ENCODE measurements around the gene DNHD1. TPM values are rescaled to one million over a fixed set of nuclear protein-coding genes. Genes with fewer than 3 reads are reported as not detected.
"Not testable (repeated sequence)": the region's sequence is repeated elsewhere in the genome, so short reads cannot be mapped to it uniquely, and the experiment has no call there.

The DNHD1 gene
- polyA plus RNA-seq, 1 donor = 13.3 TPM

DNA sequence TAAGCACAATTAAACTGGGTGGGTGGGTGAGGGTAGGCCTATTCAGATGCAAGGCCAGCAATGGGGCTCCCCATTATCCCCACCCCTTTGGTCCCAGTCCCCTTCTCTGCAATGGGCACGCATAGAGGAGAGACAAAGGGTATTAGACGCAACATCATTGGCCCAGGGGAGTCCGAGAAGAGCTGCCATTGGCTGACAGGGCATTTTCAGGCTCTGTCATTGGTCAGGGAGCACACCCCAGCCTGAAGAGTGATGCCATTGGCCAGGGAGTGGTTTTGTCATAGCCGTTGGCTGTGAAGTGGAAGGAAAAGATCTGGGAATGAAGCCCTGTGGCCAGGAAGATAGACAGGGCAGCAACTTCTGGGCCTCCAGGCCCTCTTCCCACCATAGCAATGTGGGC, 20.5 kb upstream of the DNHD1 start:
- DNase-seq = no peak

- no peak for DNase-seq
Observed at GRCh38 chr11:6480299-6480914, 16.7 kb upstream of the DNHD1 start.

DNA sequence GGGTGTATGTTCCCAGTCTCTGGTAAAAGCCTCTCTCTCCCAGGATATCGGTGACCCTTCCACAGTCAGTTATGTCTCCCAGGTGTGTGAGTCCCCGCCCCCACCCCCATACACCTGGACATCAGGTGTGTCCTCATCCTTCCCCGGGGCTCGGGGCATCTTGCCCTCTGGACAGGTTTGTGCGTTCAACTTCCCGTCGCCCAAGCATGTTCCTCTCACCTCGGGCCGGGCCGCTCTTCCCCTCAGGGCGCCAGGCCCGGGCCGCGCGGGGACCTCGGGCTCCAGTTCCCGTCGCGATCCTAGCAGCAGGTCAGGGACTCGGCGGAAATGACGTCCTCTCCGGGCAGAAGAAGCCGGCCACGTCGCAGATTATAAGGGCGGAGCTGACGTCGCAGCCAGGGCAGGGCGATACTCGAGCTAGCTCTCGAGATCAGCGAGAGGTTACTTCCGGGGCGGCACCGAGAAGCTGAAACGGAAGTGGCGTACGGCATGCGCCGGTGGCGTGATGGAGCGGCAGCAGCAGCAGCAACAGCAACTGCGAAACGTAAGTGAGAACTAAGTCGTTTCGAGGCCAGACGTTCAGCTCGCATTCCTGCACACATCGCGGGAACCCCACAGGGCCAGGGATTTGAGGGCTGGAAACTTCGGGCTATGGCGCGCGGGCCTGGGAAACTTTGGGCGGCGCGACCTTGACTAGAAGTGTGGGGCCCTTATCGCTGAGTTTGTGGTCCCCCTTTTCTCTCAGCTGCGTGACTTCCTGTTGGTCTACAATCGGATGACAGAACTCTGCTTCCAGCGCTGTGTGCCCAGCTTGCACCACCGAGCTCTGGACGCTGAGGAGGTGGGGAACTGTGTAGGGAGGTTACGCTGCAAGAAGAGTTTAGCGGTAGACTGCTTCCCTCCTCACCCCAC, 15.8 kb upstream of the DNHD1 start, which contains the start of the genes ARFIP2 and TIMM10B:
Gene ARFIP2 (minus strand): TSS at position 320 of the 912 bp plus-strand sequence. CDS start 910 bp downstream, outside the sequence.
Gene TIMM10B (plus strand): TSS at position 490 of the 912 bp plus-strand sequence. CDS start 16 bp downstream, at position 506.
- peak; percentile 95 for DNase-seq

GRCh38 chr11:6481924-6482275, 15.2 kb upstream of the DNHD1 start:
- DNase-seq = no peak

DNA sequence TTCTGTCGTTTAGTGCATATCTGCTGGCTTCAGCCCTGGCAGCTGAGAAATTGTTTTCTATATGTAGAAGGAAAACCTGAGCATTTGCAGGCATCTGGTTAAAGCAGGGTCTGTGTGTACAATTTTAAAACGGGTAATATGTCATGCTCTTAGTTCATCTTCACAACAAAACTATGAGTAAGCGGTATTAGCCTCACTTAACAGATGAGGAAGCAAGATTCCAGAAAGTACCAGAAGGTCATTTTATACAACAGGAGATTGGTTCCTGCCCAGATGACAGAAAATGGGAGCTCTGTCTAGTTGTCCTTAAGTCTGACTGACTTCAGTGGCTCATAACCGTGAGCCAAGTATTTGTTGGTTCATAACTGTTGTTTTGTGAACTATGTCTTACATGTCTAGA, 14.6 kb upstream of the DNHD1 start:
- DNase-seq = no peak

- no peak for DNase-seq
Observed at GRCh38 chr11:6483015-6483414, 14.1 kb upstream of the DNHD1 start.

DNA sequence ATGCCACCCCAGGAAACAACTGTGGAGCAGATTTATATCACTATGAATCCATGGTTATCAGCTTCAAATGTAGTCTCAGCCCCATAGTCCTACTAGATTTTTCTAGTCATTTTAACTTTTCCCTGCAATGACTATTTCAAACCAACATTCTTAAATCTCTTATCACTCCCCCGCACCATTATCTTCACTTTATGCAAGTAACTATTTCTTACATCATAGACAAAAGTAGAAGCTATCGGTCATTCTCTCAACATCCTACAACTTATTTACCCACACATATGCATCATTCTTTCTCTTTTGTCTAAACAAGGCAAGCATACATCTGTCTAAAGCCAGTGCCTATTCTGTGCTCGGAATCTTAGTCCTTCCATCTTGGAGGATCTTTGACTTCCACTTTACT, 11.4 kb upstream of the DNHD1 start:
- no peak for DNase-seq

- no peak for DNase-seq
Observed at GRCh38 chr11:6486256-6486655, 10.8 kb upstream of the DNHD1 start.

GRCh38 chr11:6486938-6487337, 10.1 kb upstream of the DNHD1 start:
- no peak for DNase-seq

GRCh38 chr11:6488342-6488741, 8.7 kb upstream of the DNHD1 start:
- no peak for DNase-seq

DNA sequence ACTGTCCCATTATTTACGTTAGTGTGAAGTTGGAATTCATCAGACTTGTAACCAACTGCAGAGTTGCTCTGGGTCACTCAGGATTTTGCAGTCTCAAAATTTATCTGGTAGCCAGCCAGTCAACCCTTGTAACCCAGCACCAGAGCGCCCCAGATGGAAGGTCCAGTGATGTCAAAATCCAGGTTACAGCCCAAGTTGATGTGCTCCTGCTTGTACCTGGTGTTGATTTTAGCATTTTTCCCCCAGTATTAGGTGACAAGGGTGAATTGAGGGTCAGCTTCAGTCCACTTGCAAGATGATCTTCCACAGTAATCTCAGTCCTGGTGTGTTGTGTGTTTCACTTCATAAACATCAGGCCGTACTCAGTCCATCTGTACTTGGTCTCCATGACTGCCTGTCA, 8.3 kb upstream of the DNHD1 start:
- no peak for DNase-seq

DNA sequence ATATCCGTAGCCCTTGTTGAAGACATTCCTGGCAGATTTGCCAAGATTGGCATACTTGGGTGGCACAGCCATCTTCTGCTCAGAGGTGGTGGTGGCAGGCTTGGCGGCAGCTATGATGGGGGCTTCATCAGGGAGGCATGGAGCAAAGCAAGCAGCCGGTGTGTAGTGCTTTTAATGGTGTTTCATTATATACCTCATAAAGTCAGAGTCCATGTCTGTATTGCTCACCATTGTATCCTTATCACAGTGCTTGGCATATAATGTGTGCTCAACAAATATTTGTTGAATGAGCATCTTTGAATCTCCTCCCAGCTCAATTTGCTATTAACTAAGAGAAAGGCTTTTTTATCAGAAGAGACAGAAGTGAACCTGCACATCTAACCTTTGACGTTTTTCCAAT, 7.8 kb upstream of the DNHD1 start:
- DNase-seq = no peak

DNA sequence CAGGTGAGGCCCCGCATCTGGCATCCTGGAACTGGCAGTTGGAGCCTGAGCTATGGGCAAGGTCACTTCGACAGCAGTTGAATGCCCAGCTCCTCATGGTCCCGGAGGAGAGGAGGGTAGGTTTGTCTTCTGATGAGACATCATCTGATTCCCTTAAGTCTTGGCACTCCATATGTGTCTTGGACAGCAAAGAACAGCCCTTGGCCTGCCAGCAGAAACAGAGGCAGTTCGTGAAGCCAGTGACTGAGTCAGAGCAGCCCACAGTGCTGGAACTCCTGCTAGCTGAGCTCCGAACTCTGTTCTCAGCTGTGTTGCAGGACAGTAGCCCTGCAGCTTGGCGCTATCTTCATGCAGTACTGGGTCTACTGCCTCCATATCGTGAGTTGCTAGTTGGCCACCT, 1.0 kb downstream of the DNHD1 start:
- no peak for DNase-seq

- no peak for DNase-seq
Observed at GRCh38 chr11:6498544-6498943, 1.5 kb downstream of the DNHD1 start.

GRCh38 chr11:6502382-6502781, 5.3 kb downstream of the DNHD1 start:
- DNase-seq = no peak

GRCh38 chr11:6504166-6504565, 7.1 kb downstream of the DNHD1 start:
- no peak for DNase-seq

GRCh38 chr11:6505577-6506240, 8.6 kb downstream of the DNHD1 start:
- peak; percentile 51 for DNase-seq

GRCh38 chr11:6516865-6517264, 19.8 kb downstream of the DNHD1 start:
- no peak for DNase-seq

DNA sequence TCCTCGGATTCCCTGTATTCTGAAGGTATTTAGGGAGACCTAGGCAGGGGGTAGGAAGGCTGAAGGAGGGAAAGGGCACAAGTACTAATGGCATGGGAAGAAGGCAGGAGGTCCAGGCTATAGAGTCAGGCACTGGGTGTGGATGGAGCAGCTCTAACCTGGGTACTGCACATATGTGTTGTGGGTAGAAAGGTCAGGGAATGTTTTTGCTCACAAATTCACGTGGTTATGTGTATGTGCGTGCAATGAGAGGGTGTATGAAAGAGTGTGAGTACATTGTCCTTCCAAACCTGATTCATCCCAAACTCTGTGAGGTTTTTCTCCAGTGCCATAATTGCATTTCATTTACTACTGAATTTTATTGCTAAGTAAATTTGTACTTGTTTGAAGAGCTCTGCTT, 23.2 kb downstream of the DNHD1 start:
- DNase-seq = no peak

DNA sequence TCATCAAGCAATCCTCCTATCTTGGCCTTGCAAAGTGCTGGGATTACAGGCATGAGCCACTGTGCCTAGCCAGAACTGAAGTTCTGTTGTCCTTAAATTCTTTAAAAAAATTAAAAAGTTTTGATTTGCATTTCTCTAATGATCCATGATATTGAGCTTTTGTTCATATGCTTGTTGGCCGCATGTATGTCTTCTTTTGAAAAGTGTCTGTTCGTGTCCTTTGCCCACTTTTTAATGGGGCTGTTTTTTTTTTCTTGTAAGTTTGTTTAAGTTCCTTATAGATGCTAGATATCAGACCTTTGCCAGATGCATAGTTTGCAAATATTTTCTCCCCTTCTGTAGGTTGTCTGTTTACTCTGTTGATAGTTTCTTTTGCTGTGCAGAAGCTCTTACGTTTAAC, 24.9 kb downstream of the DNHD1 start:
- not testable (repeated sequence) for DNase-seq

DNA sequence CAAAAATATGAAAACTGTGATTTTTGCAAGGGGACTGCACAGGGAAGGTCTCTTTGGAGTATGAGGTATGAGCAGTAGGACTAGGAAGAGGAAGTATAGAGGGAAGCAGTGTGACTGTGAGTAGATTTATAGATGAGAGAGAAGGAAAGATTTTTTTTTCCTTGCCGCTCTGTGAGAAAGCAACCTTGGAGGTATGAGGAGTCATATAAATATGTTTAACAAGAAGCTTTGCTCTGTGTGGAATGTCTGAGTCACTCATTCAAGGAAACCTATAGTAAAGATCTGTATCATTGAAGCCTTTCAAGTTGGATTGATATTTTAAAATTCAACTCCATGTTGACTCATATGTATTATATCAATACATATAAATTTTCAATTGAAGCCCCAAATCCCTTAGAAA, 26.2 kb downstream of the DNHD1 start:
- no peak for DNase-seq

DNA sequence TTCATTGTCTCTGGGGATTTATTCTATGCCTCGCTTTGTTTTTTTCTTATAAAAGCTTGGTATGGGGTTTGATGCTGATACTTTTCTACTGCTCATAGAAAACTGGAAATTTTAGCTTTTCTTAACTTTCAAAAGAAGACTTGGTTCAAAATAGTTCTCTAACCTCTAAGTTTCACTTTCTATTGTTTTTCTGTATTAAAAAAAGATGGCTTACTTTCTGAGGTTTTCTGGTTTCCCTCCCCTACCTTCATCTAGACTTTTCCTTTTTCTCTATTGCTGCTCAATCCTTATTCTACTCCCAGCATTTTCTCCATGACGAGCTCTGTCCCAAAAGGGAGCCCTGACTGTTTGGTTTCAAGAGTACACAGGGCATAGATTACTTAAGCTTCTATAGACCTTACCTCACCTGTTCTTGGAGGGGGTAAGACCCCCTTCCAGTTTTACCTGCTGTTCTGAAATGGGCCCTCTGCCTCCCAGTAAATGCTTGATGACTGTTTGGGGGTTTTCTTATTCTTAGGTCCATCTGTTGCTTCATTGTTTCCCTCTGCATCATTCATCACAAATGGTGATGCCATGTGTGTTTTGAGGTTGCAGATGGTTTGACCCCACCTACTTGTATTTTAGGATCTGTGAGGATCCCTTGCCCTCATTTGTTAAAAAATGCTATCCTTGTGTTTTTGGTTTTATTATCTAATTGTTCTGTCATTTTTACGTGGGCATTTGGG, 29.5 kb downstream of the DNHD1 start:
- DNase-seq = no peak
